ENCODE results near the gene SSC5D. TPM values are rescaled to one million over a fixed set of nuclear protein-coding genes. Genes with fewer than 3 reads are reported as not detected.

Gene SSC5D
- total RNA-seq, 1 donor from 2014 or later = 1.1 TPM

- no peaks in the 10 kb centered on the region for H3K27me3 Mint-ChIP-seq
- H3K4me1 Mint-ChIP-seq (ENCODE audit: low read depth) = peaks cover 12% of the 10 kb centered on the region
- peaks cover 6% of the 10 kb centered on the region for H3K36me3 Mint-ChIP-seq (ENCODE audit: insufficient read depth)
- TF ChIP-seq, protein P1, sequence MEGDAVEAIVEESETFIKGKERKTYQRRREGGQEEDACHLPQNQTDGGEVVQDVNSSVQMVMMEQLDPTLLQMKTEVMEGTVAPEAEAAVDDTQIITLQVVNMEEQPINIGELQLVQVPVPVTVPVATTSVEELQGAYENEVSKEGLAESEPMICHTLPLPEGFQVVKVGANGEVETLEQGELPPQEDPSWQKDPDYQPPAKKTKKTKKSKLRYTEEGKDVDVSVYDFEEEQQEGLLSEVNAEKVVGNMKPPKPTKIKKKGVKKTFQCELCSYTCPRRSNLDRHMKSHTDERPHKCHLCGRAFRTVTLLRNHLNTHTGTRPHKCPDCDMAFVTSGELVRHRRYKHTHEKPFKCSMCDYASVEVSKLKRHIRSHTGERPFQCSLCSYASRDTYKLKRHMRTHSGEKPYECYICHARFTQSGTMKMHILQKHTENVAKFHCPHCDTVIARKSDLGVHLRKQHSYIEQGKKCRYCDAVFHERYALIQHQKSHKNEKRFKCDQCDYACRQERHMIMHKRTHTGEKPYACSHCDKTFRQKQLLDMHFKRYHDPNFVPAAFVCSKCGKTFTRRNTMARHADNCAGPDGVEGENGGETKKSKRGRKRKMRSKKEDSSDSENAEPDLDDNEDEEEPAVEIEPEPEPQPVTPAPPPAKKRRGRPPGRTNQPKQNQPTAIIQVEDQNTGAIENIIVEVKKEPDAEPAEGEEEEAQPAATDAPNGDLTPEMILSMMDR (IDR thresholded peaks at IDR 0.05; ENCODE audit: unreplicated experiment) = no peak
- no peaks in the 10 kb centered on the region for H3K9me3 Mint-ChIP-seq (ENCODE audit: low read depth)
- H3K4me3 Mint-ChIP-seq (ENCODE audit: low read depth) = peak overlapping the region; percentile 90
- H3K27ac Mint-ChIP-seq = peak overlapping the region; percentile 65
- no peak for DNase-seq (ENCODE audit: low spot score, unreplicated experiment)
Observed at GRCh38 chr19:55477905-55478304, 10.3 kb upstream of the SSC5D start.

DNA sequence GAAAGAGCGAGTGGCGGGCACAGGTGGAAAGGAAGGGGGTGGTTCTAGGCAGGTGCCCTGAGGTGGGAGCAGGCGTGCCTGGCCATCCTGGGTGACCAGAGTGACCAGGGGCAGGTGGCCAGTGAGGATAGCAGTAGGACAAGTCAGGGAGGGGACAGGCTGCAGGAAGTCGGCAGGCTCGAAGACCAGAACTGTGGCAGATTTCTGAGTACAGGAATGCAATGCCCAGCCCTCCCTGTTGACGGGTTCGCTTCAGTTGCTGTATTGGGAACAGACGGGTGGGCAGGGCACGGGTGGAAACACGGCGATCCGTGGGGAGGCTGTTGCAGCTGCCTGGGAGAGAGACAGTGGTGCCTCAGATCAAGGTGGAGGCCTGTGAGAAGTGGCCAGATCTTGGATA, 9.9 kb upstream of the SSC5D start:
- no peak for DNase-seq (ENCODE audit: low spot score, unreplicated experiment)
- no peaks in the 10 kb centered on the region for H3K9me3 Mint-ChIP-seq (ENCODE audit: low read depth)
- H3K4me1 Mint-ChIP-seq (ENCODE audit: low read depth) = peaks cover 12% of the 10 kb centered on the region
- H3K4me3 Mint-ChIP-seq (ENCODE audit: low read depth) = peak overlapping the region; percentile 90
- TF ChIP-seq, protein P1 (IDR thresholded peaks at IDR 0.05; ENCODE audit: unreplicated experiment) = no peak
- peak overlapping the region; percentile 65 for H3K27ac Mint-ChIP-seq
- H3K27me3 Mint-ChIP-seq = no peaks in the 10 kb centered on the region
- H3K36me3 Mint-ChIP-seq (ENCODE audit: insufficient read depth) = peaks cover 6% of the 10 kb centered on the region

DNA sequence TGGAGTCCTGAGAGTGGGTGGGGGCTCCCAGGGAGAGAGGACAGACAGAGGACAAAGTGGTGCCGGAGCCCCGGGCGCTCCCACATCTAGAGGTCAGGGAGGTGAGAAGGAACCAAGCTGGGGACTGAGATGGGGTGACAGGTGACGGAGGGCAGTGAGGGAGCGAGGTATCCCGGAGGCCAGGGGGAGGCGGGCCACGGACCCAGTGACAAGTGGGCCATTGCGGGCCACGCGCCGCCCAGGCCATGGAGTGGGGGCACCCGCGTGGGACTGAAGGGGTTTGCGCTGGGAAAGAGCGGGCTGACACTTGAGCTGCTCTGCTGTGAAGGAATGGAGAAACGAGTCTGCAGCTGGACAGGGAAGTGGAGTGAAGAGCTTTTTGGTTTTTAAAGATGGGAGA, 9.2 kb upstream of the SSC5D start:
- peaks cover 6% of the 10 kb centered on the region for H3K36me3 Mint-ChIP-seq (ENCODE audit: insufficient read depth)
- peak overlapping the region; percentile 42 for H3K4me3 Mint-ChIP-seq (ENCODE audit: low read depth)
- DNase-seq (ENCODE audit: low spot score, unreplicated experiment) = no peak
- peaks cover 12% of the 10 kb centered on the region for H3K4me1 Mint-ChIP-seq (ENCODE audit: low read depth)
- no peaks in the 10 kb centered on the region for H3K27me3 Mint-ChIP-seq
- peak overlapping the region; percentile 59 for H3K27ac Mint-ChIP-seq
- H3K9me3 Mint-ChIP-seq (ENCODE audit: low read depth) = no peaks in the 10 kb centered on the region
- TF ChIP-seq, protein P1 (IDR thresholded peaks at IDR 0.05; ENCODE audit: unreplicated experiment) = no peak

DNA sequence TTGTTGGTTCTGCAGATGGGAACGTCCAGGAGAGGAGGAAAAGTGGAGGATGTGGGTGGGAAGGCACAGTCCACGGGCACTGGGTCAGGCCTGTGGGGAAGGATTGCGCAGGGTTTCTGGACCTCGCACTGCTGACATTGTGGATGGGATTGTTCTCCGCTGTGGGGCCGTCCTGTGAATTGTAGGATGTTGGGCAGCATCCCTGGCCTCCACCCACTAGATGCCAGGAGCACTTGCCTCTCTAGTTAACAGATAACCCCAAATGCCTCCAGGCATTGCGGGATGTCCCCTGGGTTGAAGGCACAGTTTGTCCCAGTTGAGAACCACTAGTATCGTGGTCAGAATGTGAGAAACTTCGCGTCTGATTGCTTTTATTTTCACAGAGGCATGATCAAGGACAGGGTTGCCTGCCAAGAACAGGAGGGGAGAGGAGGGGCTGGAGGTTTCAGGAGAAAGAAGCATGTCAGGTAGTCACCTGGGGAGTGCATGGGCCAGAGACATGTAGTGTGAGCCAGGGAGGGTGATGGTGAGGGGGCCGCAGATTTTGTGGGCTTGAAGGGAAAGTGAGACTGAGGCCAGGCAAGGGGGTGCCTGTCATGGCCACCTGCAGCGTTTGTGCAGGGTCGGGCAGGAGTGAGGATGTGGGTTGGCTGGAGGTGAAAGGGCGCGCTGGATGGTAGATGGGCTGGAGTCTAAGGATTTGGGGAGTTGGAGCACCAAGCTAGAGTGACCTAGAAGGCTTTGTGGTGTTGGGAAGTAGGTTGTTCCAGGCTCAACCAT, 8.6 kb upstream of the SSC5D start:
- TF ChIP-seq, protein P1 (IDR thresholded peaks at IDR 0.05; ENCODE audit: unreplicated experiment) = no peak
- Mint-ChIP-seq H3K36me3 (ENCODE audit: insufficient read depth) (peaks cover 6% of the 10 kb centered on the region), H3K27ac (peak overlapping the region; percentile 59), H3K4me3 (ENCODE audit: low read depth) (peak overlapping the region; percentile 42), H3K4me1 (ENCODE audit: low read depth) (peaks cover 12% of the 10 kb centered on the region), H3K9me3 (ENCODE audit: low read depth) (no peaks in the 10 kb centered on the region), H3K27me3 (no peaks in the 10 kb centered on the region)
- DNase-seq (ENCODE audit: low spot score, unreplicated experiment) = no peak

- no peak for DNase-seq (ENCODE audit: low spot score, unreplicated experiment)
- H3K27me3 Mint-ChIP-seq = no peaks in the 10 kb centered on the region
- peaks cover 17% of the 10 kb centered on the region for H3K4me1 Mint-ChIP-seq (ENCODE audit: low read depth)
- H3K4me3 Mint-ChIP-seq (ENCODE audit: low read depth) = no peak overlapping the region
- no peak overlapping the region for H3K27ac Mint-ChIP-seq
- H3K36me3 Mint-ChIP-seq (ENCODE audit: insufficient read depth) = peaks cover 6% of the 10 kb centered on the region
- TF ChIP-seq, protein P1 (IDR thresholded peaks at IDR 0.05; ENCODE audit: unreplicated experiment) = no peak
- no peaks in the 10 kb centered on the region for H3K9me3 Mint-ChIP-seq (ENCODE audit: low read depth)
Observed at GRCh38 chr19:55481148-55481793, 7.0 kb upstream of the SSC5D start.

Data from progenitor cell of endocrine pancreas (in vitro differentiated cells).